IMR-90 (cell line): ENCODE measurements around the gene ELOVL1. TPM values are rescaled to one million over a fixed set of nuclear protein-coding genes. Genes with fewer than 3 reads are reported as not detected.

ENCODE experiments used
- ATAC-seq: fragments of 200-7000 bp; cut with Tn5 transposase; 2 replicates; pipeline ENCODE4 v1.9.1; 2020; ENCODE audit warnings: low read depth, mild to moderate bottlenecking, moderate library complexity
- BruUV-seq: library from RNA; stranded (reverse); fragments of 400-500 nt; replicated peaks from 2 replicates; lab custom pipeline; 2021; lab: Mats Ljungman, UMichigan
- CTCF ChIA-PET: fragments of 300-600 bp; formaldehyde crosslinking; extraction: SDS; loops from one replicate; lab custom pipeline; 2021; ENCODE audit warnings: antibody characterized with exemption; lab: Yijun Ruan, JAX
- POLR2A ChIA-PET: fragments of 300-600 bp; sonication (Branson Sonifier 250); formaldehyde crosslinking; loops from one replicate; lab custom pipeline; 2022; ENCODE audit warnings: antibody characterized with exemption; ENCODE audit not compliant: unreplicated experiment; lab: Charles Lee
- DNase-seq: peaks from one replicate; pipeline ENCODE4 v3.0.0; 2013
- H2AFZ ChIP-seq: replicated peaks from 2 replicates; pipeline ENCODE3; 2013; ENCODE audit warnings: low read length, mild to moderate bottlenecking; ENCODE audit not compliant: poor library complexity
- H2AK5ac ChIP-seq: 2 replicates; pipeline ENCODE4 v1.6.1; 2013; ENCODE audit warnings: low read depth, low read length, inconsistent platforms
- H2AK9ac ChIP-seq: replicated peaks from 2 replicates; pipeline ENCODE3; 2013; ENCODE audit warnings: mild to moderate bottlenecking, low read depth, low read length, moderate library complexity; ENCODE audit not compliant: poor library complexity
- H2BK120ac ChIP-seq: 2 replicates; pipeline ENCODE4 v1.6.1; 2013; ENCODE audit warnings: low read depth, low read length, inconsistent platforms
- H2BK15ac ChIP-seq: 3 replicates; pipeline ENCODE4 v1.6.1; 2013; ENCODE audit warnings: low read depth, low read length, inconsistent platforms
- H2BK20ac ChIP-seq: 2 replicates; pipeline ENCODE4 v1.6.1; 2013; ENCODE audit warnings: low read depth, mild to moderate bottlenecking, inconsistent platforms, low read length, moderate library complexity
- H2BK5ac ChIP-seq: 2 replicates; pipeline ENCODE4 v1.6.1; 2013; ENCODE audit warnings: mild to moderate bottlenecking, low read depth, low read length, inconsistent platforms; ENCODE audit not compliant: poor library complexity, severe bottlenecking
- H3K14ac ChIP-seq: replicated peaks from 2 replicates; pipeline ENCODE4 v1.6.1; 2013; ENCODE audit warnings: low read depth, low read length, inconsistent platforms
- H3K18ac ChIP-seq: 2 replicates; pipeline ENCODE4 v1.6.1; 2013; ENCODE audit warnings: low read depth, low read length, control low read depth
- H3K23ac ChIP-seq: 2 replicates; pipeline ENCODE4 v1.6.1; 2013; ENCODE audit warnings: low read depth, low read length, inconsistent platforms
- H3K27ac ChIP-seq: 2 replicates; pipeline ENCODE4 v1.5.1; 2013; ENCODE audit warnings: mild to moderate bottlenecking, control low read depth, low read length; ENCODE audit not compliant: insufficient read depth
- H3K27me3 ChIP-seq: 2 replicates; pipeline ENCODE4 v1.6.1; 2013; ENCODE audit warnings: low read length; ENCODE audit not compliant: control insufficient read depth, insufficient read depth
- H3K36me3 ChIP-seq: 2 replicates; pipeline ENCODE4 v1.6.1; 2013; ENCODE audit warnings: low read length, mixed read lengths; ENCODE audit not compliant: control insufficient read depth, insufficient read depth
- H3K4ac ChIP-seq: 2 replicates; pipeline ENCODE4 v1.6.1; 2013; ENCODE audit warnings: low read depth, low read length, inconsistent platforms
- H3K4me1 ChIP-seq: 2 replicates; pipeline ENCODE4 v1.6.1; 2013; ENCODE audit warnings: low read length, mixed read lengths; ENCODE audit not compliant: control insufficient read depth, insufficient read depth
- H3K4me2 ChIP-seq: 2 replicates; pipeline ENCODE4 v1.6.1; 2013; ENCODE audit warnings: low read depth, mild to moderate bottlenecking, control low read depth, low read length, moderate library complexity
- H3K4me3 ChIP-seq: 2 replicates; pipeline ENCODE4 v1.5.1; 2013; ENCODE audit warnings: low read depth, mild to moderate bottlenecking, control low read depth, low read length, moderate library complexity; ENCODE audit not compliant: insufficient read depth
- H3K56ac ChIP-seq: 2 replicates; pipeline ENCODE4 v1.6.1; 2013; ENCODE audit warnings: low read length, inconsistent platforms; ENCODE audit not compliant: insufficient read depth; ENCODE audit errors: extremely low read depth
- H3K79me1 ChIP-seq, 2 experiments: 2 replicates each; pipeline ENCODE4 v1.6.1; 2013; ENCODE audit warnings: low read length in 2 of 2, inconsistent platforms in 1 of 2, low read depth in 1 of 2
- H3K9ac ChIP-seq: 2 replicates; pipeline ENCODE4 v1.6.1; 2013; ENCODE audit warnings: low read depth, low read length, control low read depth
- H3K9me1 ChIP-seq: 2 replicates; pipeline ENCODE4 v1.6.1; 2013; ENCODE audit warnings: low read length, inconsistent platforms; ENCODE audit not compliant: insufficient read depth
- H3K9me3 ChIP-seq: 2 replicates; pipeline ENCODE4 v1.6.1; 2013; ENCODE audit warnings: low read length; ENCODE audit not compliant: control insufficient read depth, insufficient read depth
- H4K20me1 ChIP-seq: 2 replicates; pipeline ENCODE4 v1.6.1; 2013; ENCODE audit warnings: low read length, inconsistent platforms; ENCODE audit not compliant: insufficient read depth
- H4K5ac ChIP-seq: 2 replicates; pipeline ENCODE4 v1.6.1; 2013; ENCODE audit warnings: mild to moderate bottlenecking, low read depth, low read length, control low read depth
- H4K8ac ChIP-seq, 2 experiments: 2 replicates each; pipeline ENCODE4 v1.6.1; 2013; ENCODE audit warnings: low read depth in 2 of 2, low read length in 2 of 2, control low read depth in 1 of 2, inconsistent platforms in 1 of 2
- H4K91ac ChIP-seq: 2 replicates; pipeline ENCODE4 v1.6.1; 2013; ENCODE audit warnings: low read depth, low read length, inconsistent platforms; ENCODE audit not compliant: insufficient read depth
- BHLHE40 ChIP-seq: fragments of 150-350 bp; IDR thresholded peaks from 2 replicates; pipeline ENCODE4 v1.6.1; 2016; ENCODE audit warnings: mild to moderate bottlenecking, low read depth, low read length
- CEBPB ChIP-seq: IDR thresholded peaks from 2 replicates; pipeline ENCODE4 v1.6.1; 2012; ENCODE audit warnings: low read depth, low read length, improper control_type of control experiment
- CHD1 ChIP-seq: IDR thresholded peaks from 2 replicates; pipeline ENCODE4 v1.6.1; 2012; ENCODE audit warnings: low read depth, low read length, improper control_type of control experiment
- CTCF ChIP-seq: conservative IDR thresholded peaks from 2 replicates; pipeline ENCODE4 v1.5.1; 2012; ENCODE audit warnings: mild to moderate bottlenecking, low read depth, low read length, improper control_type of control experiment
- ELK1 ChIP-seq: fragments of 150-350 bp; IDR thresholded peaks from 2 replicates; pipeline ENCODE4 v1.6.1; 2016; ENCODE audit warnings: low read depth, mild to moderate bottlenecking, low read length, moderate library complexity, borderline replicate concordance
- FOS ChIP-seq: fragments of 150-350 bp; IDR thresholded peaks from 2 replicates; pipeline ENCODE4 v1.6.1; 2016; ENCODE audit warnings: low read depth, low read length
- MAZ ChIP-seq: IDR thresholded peaks from 2 replicates; pipeline ENCODE4 v1.6.1; 2012; ENCODE audit warnings: low read depth, mild to moderate bottlenecking, low read length, improper control_type of control experiment, moderate library complexity, borderline replicate concordance
- MXI1 ChIP-seq: IDR thresholded peaks from 2 replicates; pipeline ENCODE4 v1.6.1; 2012; ENCODE audit warnings: low read depth, mild to moderate bottlenecking, low read length, moderate library complexity, borderline replicate concordance
- NFE2L2 ChIP-seq: fragments of 150-350 bp; IDR thresholded peaks from 2 replicates; pipeline ENCODE4 v1.6.1; 2016; ENCODE audit warnings: low read depth, mild to moderate bottlenecking, low read length
- POLR2A ChIP-seq: IDR thresholded peaks from 2 replicates; pipeline ENCODE4 v1.6.1; 2012; ENCODE audit warnings: mild to moderate bottlenecking, low read depth, low read length
- RAD21 ChIP-seq: IDR thresholded peaks from 2 replicates; pipeline ENCODE4 v1.6.1; 2012; ENCODE audit warnings: low read length, improper control_type of control experiment
- RCOR1 ChIP-seq: IDR thresholded peaks from 2 replicates; pipeline ENCODE4 v1.6.1; 2012; ENCODE audit warnings: mild to moderate bottlenecking, low read length, improper control_type of control experiment; ENCODE audit not compliant: insufficient replicate concordance
- SMC3 ChIP-seq: fragments of 150-350 bp; IDR thresholded peaks from 2 replicates; pipeline ENCODE4 v1.6.1; 2016; ENCODE audit warnings: low read depth, mild to moderate bottlenecking, antibody characterized with exemption, low read length, moderate library complexity
- USF2 ChIP-seq: fragments of 150-350 bp; IDR thresholded peaks from 2 replicates; pipeline ENCODE4 v1.6.1; 2017; ENCODE audit warnings: mild to moderate bottlenecking, antibody characterized with exemption, low read length, low read depth
- WGBS, 2 experiments: methylation state at CpG; one replicate each; pipeline versions ENCODE4 v1.1.5 to v1.1.7; 2013; ENCODE audit warnings: missing lambda C conversion rate in 2 of 2; ENCODE audit not compliant: insufficient read length in 1 of 2; ENCODE audit errors: extremely low coverage in 2 of 2; 5-methylcytosine and 5-hydroxymethylcytosine counted together
- dilution Hi-C: fragments of 300-500 bp; cut with HindIII; formaldehyde crosslinking; loops from one replicate; pipeline ENCODE4 v1.14.3; 2018; ENCODE audit warnings: low sequenced_read_pairs; ENCODE audit not compliant: unreplicated experiment
- in situ Hi-C: fragments of 300-500 bp; cut with MboI; formaldehyde crosslinking; loops from 3 replicates; pipeline ENCODE4 v1.14.3; 2019; ENCODE audit warnings: low sequenced_read_pairs, inconsistent platforms, mixed read lengths
- intact Hi-C: fragments of 100-400 bp; cut with micrococcal nuclease; formaldehyde crosslinking; loops from 2 replicates; pipeline ENCODE4 v1.10.0; 2022
- polyA plus RNA-seq, 3 experiments: library from polyadenylated mRNA; depleted of rRNA; stranded (reverse); fragments of >200 nt; gene quantifications; 2 replicates each; pipeline ENCODE4 v1.2.3, GENCODE V29; 2012; ENCODE audit warnings: low replicate concordance in 1 of 3
- total RNA-seq: library from RNA; depleted of rRNA; stranded (reverse); fragments of >200 nt; gene quantifications from 2 replicates; pipeline ENCODE4 v1.2.3, GENCODE V29; 2012

Gene ELOVL1
- total and polyA plus RNA-seq, 2 of the 4 experiments (the other 2 are of a cell fraction), result 88.9 to 211 TPM

GRCh38 chr1:43377831-43378230 lies 10.0 kb upstream of the ELOVL1 start:
- Histone ChIP-seq H3K23ac (no peak overlapping the region), H2BK15ac (no peak overlapping the region), H4K5ac (no peak overlapping the region), H2AFZ (no peak overlapping the region), H3K36me3 (peaks cover 21% of the 10 kb centered on the region), H3K4me1 (peaks cover 9% of the 10 kb centered on the region; the same call in 1 of the 2 replicates), H3K9ac (no peak overlapping the region), H2BK20ac (no peak overlapping the region; the same call in 1 of the 2 replicates), H2BK120ac (no peak overlapping the region), H3K4me2 (no peak overlapping the region), H4K20me1 (0 out of 2 replicates have a peak, but pooled peaks cover 4% of the 10 kb centered on the region), H4K8ac (no peak overlapping the region), H2AK9ac (no peak overlapping the region), H2BK5ac (no peak overlapping the region), H3K27ac (no peak overlapping the region), H3K4me3 (no peak overlapping the region), H3K56ac (no peak overlapping the region), H3K18ac (no peak overlapping the region), H4K91ac (no peak overlapping the region), H3K14ac (no peak overlapping the region), H3K79me1 (peaks cover 12 to 56% of the 10 kb centered on the region in 2 experiments), H3K9me1 (peaks cover 12% of the 10 kb centered on the region), H3K9me3 (no peaks in the 10 kb centered on the region), H3K4ac (no peak overlapping the region), H2AK5ac (no peak overlapping the region), H3K27me3 (no peaks in the 10 kb centered on the region)
- DNase-seq, result no peak
- TF ChIP-seq MXI1 (no peak), CHD1 (no peak), BHLHE40 (no peak), NFE2L2 (no peak), ELK1 (no peak), RAD21 (no peak), CEBPB (no peak), CTCF (no peak), SMC3 (no peak), MAZ (no peak), POLR2A (no peak), RCOR1 (no peak), FOS (no peak), USF2 (no peak)
- no CpG with 5 or more reads among the region's 1 CpG for WGBS, 2 experiments
- intact Hi-C loops, result no loop called here
- ATAC-seq, result no peak
- POLR2A ChIA-PET, result no interaction called here
- BruUV-seq, result no TSS peak
- in situ Hi-C loops, result no loop called here
- CTCF ChIA-PET, result no interaction called here
- dilution Hi-C loops, result no loop called here
